GM18909 (cell line): ENCODE results near the gene TCF7L1.

Experiments
- ATAC-seq: cut with Tn5 transposase; IDR thresholded peaks from one replicate; pipeline ENCODE4 v1.9.1; 2021; ENCODE audit warnings: mild to moderate bottlenecking; ENCODE audit not compliant: unreplicated experiment, poor library complexity

Gene TCF7L1

DNA sequence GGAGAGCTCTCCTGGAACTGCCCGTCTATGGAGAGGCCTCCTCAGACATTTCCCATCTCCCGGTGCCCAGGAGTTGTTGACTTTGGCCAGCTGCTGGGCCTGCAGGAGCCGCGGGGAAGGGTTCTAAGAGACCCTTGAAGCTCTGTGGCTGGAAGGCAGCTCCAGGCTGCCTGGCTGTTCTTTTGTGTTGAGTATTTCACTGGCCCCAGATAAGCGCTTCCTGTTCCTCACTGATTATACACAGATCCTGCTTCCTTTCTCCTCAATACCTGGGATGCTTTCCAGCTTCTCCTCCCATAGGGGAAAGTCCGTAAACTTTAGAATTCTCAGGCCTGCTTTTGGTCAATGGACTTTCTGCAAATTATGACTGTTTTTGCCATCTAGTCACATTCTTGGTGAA lies 136.8 kb downstream of the TCF7L1 start:
- no peak for ATAC-seq

- no peak for ATAC-seq
Measured at GRCh38 chr2:85272357-85272756, 139.2 kb downstream of the TCF7L1 start.

GRCh38 chr2:85273738-85274731 lies 140.8 kb downstream of the TCF7L1 start:
- ATAC-seq: no peak

DNA sequence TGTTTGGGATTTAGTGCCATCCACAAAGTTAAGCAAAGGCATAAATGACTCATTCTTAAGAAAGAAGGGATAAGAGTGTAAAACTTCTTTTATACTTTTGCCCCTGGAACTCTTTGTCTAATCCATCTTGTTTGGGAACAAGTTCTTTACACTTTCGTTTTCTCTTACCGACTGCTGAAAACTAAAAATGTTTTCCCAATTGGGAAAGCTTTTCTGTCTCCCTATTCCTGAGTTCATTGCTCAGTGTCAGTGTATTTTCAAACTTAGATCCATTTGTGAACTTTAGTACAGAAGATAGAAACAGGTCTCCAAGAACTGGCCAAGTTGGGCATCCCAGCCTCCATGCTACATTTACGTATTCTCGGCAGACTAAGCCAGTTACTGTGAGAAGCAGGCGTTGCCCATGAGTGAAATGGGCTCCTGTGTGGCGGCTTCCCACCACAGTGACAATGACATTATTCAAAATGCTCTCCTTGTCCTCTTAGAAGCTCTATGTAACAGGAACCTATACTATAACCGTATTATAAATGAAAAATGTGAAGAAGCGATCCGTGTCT lies 142.9 kb downstream of the TCF7L1 start:
- ATAC-seq: no peak

- ATAC-seq: no peak
Measured at GRCh38 chr2:85276571-85277118, 143.5 kb downstream of the TCF7L1 start.

DNA sequence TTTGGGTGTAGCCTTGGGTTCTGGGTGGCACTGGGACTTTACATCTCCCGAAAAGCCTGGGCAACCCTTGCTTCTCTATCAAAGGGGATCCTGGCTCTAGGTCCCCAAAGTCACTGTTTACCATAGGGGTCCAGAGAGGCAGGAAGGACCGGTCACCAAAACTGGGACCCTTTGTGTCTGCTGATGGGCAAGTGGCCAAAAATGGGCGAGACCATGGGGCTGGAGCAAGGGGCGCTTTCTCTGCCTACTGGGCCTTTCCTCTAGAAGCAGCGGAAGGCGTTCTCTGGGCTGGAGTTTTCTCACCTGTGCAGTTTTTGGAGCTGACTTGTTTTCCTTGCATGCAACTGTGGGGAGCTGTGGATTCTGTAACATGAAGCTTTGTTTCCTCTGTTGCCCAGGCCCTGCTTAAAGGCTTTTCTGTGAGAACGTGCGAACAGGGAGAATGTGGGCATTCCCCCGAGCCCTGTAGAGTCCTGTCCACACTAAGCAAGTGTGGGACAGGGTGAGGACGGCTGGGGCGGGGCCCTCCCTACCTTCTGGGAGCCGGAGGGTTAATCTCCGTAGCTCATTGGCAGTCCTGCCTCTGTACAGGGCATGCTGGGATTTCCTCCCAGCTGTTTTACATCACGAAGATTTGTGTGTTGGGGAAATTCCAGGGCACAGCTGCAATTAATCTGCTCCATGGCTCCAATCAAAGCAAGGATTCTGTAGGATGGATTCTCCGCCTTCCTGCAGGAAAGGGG lies 144.4 kb downstream of the TCF7L1 start:
- no peak for ATAC-seq

- no peak for ATAC-seq
Measured at GRCh38 chr2:85278361-85278760, 145.2 kb downstream of the TCF7L1 start.

DNA sequence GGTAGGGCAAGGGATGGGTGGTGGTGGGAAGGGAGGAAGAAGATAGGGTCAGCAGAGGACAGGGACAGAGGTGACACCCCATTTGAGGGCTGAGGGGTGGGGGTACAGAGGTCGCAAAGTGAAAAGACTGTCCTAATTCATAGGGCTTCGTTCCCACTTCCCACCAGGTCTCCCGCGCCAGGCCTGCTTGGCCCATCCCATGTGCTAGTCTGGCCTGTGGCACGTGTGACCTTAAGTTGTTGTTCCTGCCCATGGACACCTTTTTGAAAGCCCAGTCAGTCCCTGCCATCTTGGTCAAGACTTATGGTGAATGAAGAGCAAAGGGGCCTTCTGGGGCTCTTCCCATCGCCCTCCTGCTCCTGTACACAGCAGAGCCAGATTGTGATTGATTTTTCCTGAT lies 148.4 kb downstream of the TCF7L1 start:
- no peak for ATAC-seq

- ATAC-seq: no peak
Measured at GRCh38 chr2:85282914-85283313, 149.7 kb downstream of the TCF7L1 start.

- no peak for ATAC-seq
Measured at GRCh38 chr2:85283641-85284040, 150.4 kb downstream of the TCF7L1 start.

GRCh38 chr2:85286918-85287317 lies 153.7 kb downstream of the TCF7L1 start:
- no peak for ATAC-seq

GRCh38 chr2:85287721-85288120 lies 154.5 kb downstream of the TCF7L1 start:
- ATAC-seq: no peak

DNA sequence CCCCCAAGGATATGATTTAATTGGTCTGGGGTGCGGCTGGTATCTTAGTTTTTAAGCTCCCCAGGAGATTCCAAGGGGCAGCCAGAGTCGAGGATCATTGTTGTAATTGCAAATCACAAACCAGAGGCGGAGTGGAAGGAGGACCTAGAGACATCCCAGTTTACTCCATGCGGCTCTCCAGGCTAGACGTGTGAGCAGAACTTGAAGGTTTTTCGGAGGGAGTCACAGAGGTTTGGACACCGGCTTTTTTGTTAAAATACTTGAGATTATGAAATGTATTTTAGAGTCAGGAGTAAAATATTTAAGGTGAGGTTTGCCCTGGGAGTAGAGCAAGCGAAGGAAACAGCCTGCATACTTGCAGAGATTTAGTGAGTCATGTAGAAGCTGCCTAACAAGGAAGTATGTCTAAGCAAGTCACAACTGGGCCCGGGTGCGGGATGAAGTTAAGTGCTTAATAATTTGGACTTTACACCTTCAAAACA lies 155.1 kb downstream of the TCF7L1 start:
- no peak for ATAC-seq

DNA sequence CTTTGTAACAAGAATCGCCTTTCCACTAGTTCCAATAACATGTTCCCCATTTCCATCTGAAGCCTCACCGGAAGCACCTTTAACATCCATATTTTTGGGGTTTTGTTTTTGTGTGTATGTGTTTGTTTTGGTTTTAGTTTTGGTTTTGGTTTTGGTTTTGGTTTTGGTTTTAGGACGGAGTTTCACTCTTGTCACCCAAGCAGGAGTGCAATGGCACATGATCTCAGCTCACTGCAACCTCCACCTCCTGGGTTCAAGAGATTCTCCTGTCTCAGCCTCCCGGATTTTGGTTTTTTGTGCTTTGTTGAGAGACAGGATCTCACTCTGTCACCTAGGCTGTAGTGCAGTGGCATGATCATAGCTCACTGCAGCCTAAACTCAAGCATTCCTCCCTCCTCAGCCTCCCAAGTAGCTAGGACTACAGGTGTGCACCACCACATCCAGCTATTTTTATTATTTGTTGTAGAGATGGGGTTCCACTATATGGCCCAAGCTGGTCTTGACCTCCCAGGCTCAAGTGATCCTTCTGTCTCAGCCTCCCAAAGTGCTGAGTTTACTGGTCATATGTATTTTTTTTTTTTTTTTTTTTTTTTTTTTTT lies 158.3 kb downstream of the TCF7L1 start:
- ATAC-seq: no peak

DNA sequence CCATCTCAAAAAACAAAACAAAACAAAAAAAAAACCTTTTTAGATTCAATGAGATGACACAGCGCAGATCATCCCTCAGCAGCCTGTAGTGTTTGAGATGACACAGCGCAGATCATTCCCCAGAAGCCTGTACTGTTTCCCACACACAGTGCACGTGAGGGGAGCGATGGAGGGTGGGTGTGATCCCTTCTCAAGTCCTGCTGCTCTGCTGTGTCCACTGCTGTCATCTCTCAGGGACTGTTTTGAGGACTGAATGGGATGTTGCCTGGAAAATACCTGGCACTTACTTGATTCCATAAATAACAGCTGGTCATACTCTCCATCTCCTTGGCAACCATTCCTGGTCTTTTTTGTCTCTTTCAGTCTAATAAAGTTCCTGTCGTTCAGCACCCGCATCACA lies 168.9 kb downstream of the TCF7L1 start:
- no peak for ATAC-seq

DNA sequence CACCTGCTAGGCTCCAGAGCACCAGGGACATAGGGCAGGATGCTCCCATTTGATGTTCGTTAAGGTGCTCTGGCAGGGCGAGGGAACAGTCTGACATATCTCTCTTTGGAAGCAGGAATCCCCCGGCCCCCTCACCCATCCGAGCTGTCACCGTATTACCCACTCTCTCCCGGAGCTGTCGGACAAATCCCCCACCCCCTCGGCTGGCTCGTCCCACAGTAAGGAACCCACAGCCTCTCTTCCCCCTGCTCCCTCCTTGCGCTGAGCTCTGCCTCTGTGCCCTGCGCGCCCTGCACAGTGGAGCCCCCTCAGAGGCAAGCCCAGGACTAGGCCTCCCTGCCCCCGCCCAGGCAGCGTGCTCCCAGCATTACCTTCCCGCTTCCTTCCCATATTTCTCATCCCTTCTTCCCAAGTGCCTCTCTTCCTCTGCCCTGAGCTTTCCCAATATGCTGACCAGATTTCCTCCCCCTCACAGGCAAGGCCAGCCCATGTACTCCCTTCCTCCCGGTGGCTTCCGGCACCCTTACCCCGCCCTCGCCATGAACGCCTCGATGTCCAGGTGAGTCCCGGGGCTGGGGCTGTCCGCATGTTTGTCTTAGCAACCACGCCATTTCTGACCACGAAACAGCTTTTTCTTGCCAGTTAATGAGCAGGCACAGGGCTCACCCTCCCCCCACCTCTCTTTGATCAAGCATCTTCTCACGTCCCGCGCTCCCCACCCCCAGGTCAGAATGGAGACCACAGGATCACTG lies 170.8 kb downstream of the TCF7L1 start:
- no peak for ATAC-seq

DNA sequence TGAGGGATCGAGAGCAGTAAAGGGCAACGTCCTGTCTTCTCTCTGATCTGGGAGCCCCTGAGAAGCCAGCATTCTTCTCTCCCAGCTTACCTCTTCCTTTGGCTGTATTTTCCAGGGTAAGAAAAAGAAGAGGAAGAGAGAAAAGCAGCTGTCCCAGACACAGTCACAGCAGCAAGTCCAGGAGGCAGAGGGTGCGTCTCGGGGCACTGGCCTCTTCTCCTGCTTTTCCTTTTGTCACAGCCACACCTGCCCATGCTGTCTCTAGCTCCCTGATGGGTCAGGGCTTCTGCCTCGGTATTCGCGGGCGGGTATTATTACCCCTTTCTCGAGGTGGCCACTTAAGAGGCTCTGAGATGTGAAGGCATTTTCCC lies 174.3 kb downstream of the TCF7L1 start:
- ATAC-seq: no peak

GRCh38 chr2:85308201-85308600 lies 175.0 kb downstream of the TCF7L1 start:
- no peak for ATAC-seq

DNA sequence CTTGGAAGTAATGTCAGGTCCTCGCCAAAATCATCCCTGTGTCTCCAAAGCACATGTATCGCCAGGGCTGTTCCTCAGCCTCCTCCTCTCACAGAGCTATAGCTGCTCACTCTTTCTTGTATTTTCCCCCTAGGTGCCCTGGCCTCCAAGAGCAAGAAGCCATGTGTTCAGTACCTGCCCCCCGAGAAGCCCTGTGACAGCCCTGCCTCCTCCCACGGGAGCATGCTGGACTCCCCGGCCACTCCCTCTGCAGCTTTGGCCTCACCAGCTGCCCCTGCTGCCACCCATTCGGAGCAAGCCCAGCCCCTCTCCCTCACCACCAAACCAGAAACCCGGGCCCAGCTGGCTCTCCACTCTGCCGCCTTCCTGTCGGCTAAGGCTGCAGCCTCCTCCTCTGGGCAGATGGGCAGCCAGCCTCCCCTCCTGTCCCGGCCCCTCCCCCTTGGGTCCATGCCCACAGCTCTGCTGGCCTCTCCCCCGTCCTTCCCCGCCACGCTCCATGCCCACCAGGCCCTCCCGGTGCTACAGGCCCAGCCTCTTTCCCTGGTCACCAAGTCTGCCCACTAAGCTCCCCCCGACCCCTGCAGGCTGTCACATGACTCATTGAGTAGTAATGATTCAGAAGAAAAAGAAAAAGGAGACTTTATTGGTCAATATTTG lies 175.8 kb downstream of the TCF7L1 start:
- ATAC-seq: no peak
